Jurkat, Clone E6-1 (cell line): ENCODE measurements around the gene RNF169.
"Not testable (repeated sequence)": the region's sequence is repeated elsewhere in the genome, so short reads cannot be mapped to it uniquely, and the experiment has no call there.

Source experiments
- DNase-seq: peaks from one replicate; pipeline ENCODE4 v3.0.0-alpha.2; 2011; ENCODE audit warnings: low read depth, low spot score
- H3K4me3 ChIP-seq: 2 replicates; pipeline ENCODE4 v1.5.1; 2011; ENCODE audit warnings: mild to moderate bottlenecking, low read length, control low read depth, moderate library complexity

The RNF169 gene

DNA sequence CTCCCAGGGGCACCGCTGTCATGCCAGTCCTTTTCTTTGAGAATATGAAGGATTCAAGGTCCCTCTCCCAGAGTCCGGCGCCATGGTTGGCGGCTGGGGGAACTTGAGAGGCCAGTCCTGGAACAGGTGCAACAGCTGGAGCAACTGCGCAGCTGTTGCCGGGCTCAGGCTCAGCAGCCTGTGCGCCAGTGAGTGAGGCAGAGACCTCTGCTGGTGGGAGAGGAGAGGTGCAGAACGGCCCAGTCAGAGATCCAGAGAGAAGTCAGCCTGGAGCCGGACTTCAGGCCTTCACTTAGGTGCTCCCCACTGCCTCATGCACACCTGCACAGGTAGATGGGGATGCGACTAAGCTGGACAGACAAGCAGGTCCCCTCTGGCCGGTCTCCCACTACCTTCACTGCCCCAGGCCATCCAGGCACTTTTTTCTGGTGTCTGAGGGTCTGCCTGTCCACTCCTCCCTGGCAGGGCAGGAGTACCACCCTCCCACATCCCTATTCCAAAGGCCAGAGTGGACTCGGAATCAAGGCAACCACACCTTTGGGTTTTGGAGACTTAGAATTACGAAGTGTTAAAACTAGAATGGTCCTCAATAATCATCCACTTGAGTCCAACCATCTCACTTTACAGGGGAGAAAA lies 22.0 kb upstream of the RNF169 start:
- H3K4me3 ChIP-seq: no peak overlapping the region
- DNase-seq: peak; percentile 29

DNA sequence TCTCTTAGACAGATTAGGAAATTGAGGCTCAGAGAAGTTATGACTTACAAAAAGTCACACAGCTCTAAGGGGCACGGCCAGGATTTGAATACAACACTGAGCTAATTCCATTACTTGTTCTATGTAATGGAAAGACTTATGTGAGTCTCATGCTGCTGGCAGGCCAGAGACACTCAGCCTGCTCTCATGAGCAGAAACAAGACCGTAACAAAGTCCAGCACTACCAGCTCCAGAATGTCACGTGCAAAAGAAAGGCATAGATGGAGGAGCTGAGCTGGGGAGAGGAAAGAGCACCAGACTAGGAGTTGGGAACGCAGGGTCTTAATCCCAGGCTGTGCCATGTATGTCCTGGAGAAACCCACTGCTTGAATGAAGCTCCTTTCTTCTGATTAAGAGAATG lies 19.3 kb upstream of the RNF169 start:
- no peak for DNase-seq
- no peak overlapping the region for H3K4me3 ChIP-seq

DNA sequence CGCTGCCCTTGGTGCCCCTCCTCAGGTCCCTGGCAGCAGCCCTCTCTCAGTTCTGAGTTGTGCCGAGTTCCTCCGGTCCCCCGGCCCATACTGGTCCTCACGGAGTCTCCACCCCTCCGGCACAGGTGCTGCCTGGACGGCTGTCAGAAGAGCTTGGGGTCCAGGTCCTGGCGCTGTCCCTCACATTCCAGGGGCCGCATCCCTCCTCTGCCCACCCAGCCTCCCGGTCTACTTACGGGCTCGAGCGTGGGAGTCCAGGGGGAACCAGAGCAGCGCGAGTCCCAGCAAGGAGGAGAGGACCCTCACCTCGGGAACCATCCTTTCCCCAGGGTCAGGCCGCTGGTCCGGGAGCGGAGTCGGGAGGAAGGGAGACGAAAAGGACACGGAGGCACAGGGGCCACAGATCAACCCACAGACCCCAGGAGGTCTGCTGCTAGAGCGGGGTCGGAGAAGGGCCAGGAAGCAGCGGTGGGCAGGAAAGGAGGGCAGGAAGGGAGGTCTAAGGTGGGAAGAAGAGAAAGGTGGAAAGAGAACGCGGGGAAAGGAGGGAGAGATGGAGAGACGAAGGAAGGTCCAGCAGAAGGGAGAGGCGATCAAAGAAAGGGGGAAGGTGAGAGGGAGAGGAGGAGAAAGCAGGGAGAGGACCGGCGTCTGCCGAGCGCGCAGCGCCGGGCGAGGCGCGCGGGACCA lies 17.9 kb upstream of the RNF169 start:
- no peak for DNase-seq
- no peak overlapping the region for H3K4me3 ChIP-seq

DNA sequence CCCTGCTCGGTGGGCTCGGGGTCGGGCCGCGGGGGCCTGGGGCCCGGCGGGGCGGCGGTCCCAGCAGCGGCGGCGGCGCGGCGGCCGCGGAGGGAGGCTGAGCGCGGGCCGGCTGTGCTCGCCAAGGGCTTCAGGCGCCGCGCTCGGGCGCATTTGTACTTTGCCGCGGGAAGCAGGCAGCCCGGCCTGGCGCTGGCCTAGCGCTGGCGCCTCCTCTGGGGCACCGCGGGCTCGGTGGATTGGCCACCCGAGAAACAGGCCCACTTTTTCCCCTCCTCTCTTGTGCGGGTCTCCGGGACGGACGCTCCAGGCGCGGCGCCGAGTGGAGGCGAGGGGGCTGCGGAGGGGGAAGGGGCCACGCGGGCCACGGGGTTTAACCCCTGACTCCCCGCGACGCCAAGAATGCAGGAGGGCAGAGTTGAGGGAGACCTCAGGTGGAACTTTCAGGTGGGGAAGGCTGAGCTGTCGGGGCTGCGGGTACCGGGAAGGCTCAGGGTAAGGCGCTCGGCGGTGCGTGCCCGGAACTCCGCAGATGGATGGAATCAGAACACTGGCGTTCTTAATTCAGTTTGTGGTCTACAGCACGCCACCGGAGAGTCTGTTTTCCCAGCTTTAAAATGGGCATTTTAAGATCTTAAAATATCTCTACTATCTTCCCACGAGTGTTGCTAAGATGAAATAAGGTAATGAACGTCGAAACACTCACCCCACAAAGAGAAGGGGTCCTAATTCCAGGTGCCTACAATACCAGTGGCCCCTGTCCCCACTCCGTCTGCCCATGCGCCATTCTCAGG lies 17.2 kb upstream of the RNF169 start, which contains the start of gene CHRDL2:
CHRDL2 (minus strand) TSS at position 126 of the 794 bp plus-strand sequence. CDS start 538 bp downstream, outside the sequence.
- H3K4me3 ChIP-seq: no peak within 1 kb of the TSS
- DNase-seq: no peak

DNA sequence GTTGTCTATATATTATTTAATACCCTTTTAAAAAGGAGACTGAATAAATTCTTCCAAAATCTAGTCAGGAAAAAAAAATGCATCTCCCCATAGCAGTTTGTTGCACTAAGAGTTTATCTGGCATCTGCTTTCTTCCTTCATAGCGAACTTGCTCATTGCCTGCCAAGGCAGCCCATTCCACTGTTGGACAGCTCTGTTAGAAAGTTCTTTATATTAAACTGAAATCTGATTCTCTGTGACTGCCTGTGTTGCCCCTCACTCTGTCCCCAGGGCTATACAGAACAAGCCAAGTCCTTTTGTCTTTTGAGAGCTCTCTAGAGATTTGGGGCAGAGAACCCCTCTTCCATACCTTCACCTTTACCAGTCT lies 14.1 kb upstream of the RNF169 start:
- no peak for DNase-seq
- H3K4me3 ChIP-seq: no peak overlapping the region

DNA sequence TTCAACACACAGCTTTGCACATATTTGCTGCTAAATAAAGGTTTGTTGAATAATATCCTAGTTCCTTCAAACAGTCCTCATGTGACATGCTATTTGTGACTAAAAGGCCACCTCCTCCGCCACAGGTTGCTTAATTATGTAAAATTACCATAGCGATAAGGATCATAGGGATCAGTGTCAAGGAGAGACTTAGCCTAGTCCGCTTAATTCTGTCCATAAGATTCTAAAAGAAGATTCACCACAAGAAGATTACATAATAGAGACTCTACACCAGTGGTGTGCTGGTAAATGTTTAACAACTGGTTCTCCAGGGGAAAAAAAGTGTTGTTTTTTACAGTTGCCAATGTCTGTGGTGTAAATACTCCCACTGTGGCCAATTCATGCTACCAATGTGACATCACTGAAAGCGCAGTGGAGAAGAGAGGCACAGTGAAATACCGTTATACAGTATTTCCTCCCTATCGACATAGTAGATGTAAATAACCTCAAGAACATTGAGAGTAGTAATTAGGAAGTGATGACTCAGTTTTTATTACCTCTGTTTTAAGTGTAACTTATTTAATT lies 13.2 kb upstream of the RNF169 start:
- no peak for DNase-seq
- H3K4me3 ChIP-seq: no peak overlapping the region

DNA sequence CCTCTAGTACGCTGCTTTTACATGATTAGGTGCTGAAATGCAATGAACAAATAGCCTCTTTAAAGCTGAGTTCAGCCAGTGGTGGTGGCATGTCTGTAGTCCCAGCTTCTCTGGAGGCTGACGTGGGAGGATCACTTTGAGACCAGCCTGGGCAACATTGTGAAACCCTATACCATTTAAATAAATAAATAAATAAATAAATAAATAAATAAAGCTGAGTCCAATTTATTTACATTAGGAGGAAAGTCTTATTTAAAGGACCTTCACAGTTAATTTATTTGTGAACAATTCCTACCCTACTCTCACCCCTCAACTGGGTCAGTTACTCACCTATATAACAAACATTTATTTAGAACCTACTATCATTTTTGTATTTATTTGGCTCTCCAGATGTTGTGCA lies 12.6 kb upstream of the RNF169 start:
- no peak overlapping the region for H3K4me3 ChIP-seq
- DNase-seq: no peak

DNA sequence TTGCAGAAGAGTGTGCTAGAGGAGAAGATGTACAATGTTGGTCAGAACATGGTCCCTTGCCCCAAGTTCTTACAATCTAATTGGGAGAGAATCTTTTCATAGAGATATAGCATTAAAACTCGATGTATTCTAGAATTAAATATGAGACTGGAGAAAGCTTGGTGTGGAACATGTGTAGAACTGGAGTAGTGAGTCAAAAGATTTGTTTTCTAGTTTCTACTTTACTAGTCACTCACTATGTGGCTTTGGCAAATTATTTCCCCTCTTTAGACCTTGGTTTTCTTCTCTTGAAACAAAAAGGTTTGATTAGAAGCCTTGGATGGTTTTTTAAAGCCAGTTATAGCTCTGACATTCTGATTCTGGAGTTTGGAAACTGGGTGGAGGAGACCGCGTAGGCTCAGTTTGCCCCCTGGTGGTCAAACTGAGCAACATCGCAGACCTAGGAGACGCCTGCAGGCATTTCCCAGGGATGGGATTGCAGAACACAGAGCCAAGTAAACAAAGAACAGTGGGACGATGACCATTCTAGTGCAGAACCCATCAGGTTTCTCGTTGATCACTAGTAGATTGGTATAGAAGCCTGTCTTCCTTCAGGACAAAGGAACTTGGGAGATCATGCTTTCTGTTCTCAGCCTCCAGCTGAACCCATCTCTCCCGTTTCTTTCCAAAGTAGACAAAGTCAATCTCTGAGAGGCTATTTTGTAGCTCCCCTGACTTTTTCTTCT lies 8.9 kb upstream of the RNF169 start:
- peak; percentile 42 for DNase-seq
- H3K4me3 ChIP-seq: no peak overlapping the region

DNA sequence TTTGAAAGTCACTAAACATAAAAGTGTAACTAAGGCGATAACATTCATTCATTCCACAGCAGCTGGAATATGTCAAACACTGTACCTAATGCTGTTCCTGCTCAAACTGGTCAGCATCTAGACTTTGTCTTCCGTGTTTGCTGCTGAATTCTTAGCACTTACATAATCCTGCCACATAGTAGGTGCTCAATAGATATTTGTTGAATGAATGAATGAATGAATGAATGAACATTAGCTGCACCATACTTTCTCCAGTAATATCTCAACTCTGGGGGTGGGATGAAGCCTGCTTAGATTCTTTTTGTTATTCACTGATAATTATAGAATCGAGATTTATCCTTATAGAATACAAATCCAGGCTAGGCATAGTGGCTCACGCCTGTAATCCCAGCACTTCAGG lies 6.6 kb upstream of the RNF169 start:
- no peak for DNase-seq
- H3K4me3 ChIP-seq: no peak overlapping the region

DNA sequence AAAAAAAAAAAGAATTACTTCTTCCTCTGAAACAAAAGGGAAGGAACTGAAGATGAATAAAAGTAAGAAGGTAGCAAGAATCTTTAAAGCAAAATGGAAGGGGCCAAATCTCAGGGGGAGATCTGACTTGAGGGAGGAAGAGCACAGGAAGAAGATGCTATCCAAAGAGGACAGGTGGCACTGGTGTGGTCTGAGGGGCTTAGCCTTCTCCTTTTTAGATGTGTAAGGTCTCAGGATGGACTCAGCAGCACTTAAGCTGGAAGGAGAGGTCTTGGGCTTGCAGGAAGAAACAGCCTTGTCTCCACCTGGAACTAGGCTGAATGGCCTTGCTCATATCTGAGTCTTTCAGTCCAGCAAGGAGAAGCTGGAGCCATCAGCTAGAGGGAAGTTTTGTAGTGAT lies 5.0 kb upstream of the RNF169 start:
- DNase-seq: no peak
- no peak overlapping the region for H3K4me3 ChIP-seq

DNA sequence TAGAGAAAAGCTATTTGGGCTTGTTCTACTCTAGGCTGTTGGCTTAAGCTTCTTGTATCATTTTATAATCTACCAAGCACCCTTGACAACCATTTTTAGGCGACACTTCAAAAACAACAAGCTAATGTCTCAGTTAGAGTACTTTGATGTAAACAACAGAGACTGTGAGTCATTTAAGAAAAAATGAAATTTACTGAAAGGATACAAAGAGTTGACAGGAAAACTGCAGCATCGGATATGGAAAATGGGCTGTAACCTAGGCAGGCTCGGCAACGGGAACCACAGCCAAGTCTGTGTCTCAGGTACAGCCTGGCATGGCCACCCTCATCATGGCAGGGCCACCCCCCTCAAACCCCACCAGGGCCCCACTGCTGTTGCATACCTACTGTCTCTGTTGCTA lies 4.4 kb upstream of the RNF169 start:
- H3K4me3 ChIP-seq: no peak overlapping the region
- no peak for DNase-seq

DNA sequence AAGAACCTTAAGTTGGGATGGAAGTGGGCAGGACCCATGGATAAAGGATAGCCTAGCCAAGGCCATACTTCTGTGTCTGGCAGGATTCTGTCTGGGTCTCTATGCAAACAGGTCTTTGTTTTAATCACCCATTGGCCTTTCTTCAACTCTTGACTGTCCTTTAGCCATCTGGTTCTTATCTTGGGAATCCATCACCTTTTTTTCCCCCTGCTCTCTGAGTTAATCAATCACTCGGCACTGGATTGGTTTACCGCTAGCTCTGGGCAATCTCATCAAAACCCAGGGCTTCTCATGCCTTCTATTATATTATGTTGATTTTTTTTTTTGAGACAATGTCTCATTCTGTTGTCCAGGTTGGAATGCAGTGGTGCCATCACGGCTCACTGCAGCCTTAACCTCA lies 1.8 kb upstream of the RNF169 start:
- no peak for DNase-seq
- no peak overlapping the region for H3K4me3 ChIP-seq

DNA sequence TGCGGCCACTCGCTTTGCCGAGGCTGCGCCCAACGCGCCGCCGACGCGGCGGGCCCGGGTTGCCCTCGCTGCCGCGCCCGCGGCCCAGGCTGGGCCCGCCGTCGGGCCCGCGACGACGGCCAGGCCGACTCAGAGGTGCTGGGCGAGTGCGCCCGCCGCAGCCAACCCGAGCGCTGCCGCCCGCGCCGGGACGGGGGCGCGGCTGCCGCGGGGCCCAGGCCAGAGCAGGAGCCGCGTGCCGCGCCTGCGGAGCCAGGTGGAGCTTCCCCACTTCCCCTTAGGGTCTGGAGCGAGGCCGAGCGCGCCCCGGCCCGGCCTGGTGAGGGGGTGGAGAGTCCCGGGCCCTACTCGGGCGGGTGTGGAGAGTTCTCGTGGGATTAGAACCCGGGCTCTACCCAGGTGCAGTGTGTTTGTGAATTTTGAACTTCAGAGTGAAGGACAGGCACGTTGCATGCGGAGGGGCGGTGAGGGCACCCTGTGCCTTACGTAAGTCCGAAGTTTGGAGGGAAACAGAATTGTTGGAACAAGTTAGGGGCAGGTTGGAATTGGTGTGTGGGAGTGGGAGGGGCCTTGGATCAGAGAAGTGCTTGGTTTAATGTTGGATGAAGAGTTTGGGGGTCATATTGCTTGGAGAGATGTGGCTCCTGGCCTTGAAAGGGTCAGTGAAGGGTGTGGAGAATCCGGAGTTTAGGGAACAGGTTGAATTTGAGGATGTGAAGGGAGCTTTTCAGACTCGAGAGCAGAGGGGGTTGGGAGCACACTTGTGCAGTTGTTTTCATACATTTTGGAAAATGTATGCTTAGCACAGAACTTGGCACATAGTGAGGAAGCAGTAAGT lies 697 bp downstream of the RNF169 start:
- peak; percentile 43 for DNase-seq
- H3K4me3 ChIP-seq: peak overlapping the region; percentile 67

DNA sequence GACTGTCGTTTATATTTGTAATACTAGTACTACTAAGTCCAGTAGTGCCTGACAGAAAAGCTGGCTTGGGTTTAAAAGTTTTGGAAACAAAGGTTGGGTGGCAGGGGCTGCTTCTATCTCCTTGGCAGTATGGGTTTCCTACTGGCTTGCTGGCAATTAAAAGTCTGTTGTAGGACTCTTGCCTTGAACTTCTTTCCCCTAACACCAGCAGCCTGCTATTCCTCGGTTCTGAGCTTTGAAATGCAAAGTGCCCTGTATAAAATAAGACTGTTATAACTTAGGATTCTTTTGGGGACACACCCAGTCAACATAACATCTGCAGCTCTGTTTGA lies 1.3 kb downstream of the RNF169 start:
- peak overlapping the region; percentile 67 for H3K4me3 ChIP-seq
- no peak for DNase-seq

DNA sequence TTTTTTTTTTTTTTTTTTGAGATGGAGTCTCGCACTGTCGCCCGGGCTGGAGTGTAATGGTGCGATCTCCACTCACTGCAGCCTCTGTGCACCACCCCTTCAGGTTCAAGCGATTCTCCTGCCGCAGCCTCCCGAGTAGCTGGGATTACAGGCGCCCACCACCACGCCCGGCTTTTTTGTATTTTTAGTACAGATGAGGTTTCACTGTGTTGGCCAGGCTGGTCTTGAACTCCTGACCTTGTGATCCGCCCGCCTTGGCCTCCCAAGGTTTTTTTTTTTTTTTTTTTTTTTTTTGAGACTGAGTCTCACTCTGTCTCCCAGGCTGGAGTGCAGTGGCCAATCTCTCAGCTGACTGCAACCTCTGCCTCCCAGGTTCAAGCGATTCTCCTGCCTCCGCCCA lies 1.9 kb downstream of the RNF169 start:
- not testable (repeated sequence) for DNase-seq, H3K4me3 ChIP-seq

DNA sequence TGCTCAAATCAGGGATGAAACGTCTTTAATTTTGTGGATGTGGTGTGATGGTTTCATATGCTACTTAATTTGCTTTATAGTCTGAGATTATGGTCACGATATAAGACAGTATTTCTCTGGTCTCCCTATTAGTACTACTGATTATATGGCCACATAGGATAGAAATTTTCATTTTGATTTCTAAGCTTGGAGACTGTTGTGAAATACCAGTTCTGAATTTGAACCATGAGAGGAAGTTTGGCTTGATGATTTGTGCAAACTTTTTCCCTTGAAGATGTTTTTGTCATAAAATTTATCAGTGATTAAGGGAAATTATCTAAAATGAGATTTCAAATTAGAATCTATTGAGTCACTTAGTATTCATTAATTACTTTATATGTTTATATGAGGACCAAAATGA lies 2.7 kb downstream of the RNF169 start:
- no peak for DNase-seq
- no peak overlapping the region for H3K4me3 ChIP-seq

DNA sequence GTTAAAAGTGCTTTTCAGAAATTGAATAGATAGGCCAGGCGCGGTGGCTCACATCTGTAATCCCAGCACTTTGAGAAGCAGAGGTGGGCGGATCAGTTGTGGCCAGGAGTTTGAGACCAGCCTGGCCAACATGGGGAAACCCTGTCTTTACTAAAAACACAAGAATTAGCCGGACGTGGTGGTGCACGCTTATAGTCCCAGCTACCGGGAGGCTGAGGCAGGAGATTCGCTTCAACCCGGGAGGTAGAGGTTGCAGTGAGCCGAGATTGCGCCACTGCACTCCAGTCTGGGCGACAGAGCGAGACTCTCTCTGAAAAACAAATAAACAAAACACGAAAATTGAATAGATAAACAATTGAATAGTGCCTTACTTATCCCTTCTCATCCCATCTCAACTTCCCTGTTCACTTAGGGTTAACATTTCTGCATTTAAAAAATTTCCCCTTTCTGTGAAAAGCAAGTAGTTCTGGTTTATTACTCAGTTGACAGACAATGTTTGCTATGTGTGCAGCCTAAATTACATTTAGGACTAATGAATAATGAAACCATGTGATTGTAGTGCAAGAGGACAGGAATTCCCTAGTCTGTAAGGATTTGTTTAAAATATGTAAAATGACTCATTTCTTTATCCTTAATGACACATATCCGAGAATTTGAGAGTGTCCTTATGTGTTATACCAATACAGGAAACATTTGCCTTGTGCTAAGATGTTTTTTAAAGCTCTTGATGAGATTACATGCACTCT lies 6.0 kb downstream of the RNF169 start:
- DNase-seq: no peak
- no peak overlapping the region for H3K4me3 ChIP-seq

DNA sequence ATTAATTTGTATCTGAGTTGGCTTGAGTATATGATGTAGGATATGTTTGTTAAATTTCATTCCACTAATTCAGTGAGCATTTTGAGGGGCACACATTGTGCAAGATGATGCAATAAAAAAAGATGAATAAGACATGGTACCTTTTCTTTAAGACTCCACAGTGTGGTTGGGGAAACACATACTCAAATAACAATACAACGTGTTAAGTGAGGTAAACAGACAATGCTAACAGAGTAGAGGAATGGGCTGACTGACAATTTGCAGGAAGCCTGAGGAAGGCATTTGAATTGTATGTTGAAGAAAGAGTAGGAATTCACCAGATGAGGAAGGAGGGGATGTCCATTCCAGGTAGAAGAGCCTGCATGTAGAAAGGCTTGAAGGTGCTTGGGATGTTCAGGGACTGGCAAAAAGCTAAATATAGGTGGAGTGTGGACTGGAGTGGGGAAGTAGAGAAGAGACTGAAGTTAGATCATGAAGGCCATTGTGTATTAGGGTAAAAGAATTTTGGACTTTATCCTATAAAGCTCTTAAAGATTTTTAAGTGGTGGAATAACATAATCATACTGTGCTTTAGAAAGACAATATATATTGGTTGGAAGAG lies 6.8 kb downstream of the RNF169 start:
- no peak for DNase-seq
- H3K4me3 ChIP-seq: no peak overlapping the region
